Choroid plexus epithelial cell (primary cell): ENCODE results near the gene SNAP25.

Experiments used
- DNase-seq: peaks from one replicate; pipeline ENCODE4 v3.0.0-alpha.2; 2010; ENCODE audit warnings: low read depth
- H3K4me3 ChIP-seq: 2 replicates; pipeline ENCODE4 v1.5.1; 2011; ENCODE audit warnings: low read depth, mild to moderate bottlenecking, control low read depth, low read length, moderate library complexity
- TF ChIP-seq, protein P1 (sequence below): conservative IDR thresholded peaks from 2 replicates; pipeline ENCODE4 v1.5.1; 2011; ENCODE audit warnings: low read depth, mild to moderate bottlenecking, control low read depth, inconsistent platforms, low read length, moderate library complexity

SNAP25 gene

DNA sequence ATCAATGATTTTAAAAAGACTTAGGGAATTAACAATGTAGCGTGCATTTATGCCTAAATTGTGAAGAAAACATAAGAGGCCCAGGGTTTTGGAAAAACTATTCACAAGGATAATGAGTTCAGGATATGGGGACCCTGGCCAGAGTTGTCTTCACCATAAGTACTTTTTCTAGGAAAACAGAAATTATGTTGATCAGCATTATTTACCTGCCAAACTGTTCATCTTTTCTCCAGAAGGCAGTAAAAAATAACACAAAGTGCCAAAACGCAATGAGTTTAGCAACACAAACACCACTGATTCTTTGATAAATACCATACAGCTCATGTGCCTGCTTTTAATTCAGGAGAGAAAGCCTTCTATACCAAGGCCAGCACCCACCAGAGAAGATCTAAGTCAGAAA, 43.1 kb downstream of the SNAP25 start:
- H3K4me3 ChIP-seq, result no peak overlapping the region
- DNase-seq, result no peak
- TF ChIP-seq, protein P1, sequence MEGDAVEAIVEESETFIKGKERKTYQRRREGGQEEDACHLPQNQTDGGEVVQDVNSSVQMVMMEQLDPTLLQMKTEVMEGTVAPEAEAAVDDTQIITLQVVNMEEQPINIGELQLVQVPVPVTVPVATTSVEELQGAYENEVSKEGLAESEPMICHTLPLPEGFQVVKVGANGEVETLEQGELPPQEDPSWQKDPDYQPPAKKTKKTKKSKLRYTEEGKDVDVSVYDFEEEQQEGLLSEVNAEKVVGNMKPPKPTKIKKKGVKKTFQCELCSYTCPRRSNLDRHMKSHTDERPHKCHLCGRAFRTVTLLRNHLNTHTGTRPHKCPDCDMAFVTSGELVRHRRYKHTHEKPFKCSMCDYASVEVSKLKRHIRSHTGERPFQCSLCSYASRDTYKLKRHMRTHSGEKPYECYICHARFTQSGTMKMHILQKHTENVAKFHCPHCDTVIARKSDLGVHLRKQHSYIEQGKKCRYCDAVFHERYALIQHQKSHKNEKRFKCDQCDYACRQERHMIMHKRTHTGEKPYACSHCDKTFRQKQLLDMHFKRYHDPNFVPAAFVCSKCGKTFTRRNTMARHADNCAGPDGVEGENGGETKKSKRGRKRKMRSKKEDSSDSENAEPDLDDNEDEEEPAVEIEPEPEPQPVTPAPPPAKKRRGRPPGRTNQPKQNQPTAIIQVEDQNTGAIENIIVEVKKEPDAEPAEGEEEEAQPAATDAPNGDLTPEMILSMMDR, result no peak

DNA sequence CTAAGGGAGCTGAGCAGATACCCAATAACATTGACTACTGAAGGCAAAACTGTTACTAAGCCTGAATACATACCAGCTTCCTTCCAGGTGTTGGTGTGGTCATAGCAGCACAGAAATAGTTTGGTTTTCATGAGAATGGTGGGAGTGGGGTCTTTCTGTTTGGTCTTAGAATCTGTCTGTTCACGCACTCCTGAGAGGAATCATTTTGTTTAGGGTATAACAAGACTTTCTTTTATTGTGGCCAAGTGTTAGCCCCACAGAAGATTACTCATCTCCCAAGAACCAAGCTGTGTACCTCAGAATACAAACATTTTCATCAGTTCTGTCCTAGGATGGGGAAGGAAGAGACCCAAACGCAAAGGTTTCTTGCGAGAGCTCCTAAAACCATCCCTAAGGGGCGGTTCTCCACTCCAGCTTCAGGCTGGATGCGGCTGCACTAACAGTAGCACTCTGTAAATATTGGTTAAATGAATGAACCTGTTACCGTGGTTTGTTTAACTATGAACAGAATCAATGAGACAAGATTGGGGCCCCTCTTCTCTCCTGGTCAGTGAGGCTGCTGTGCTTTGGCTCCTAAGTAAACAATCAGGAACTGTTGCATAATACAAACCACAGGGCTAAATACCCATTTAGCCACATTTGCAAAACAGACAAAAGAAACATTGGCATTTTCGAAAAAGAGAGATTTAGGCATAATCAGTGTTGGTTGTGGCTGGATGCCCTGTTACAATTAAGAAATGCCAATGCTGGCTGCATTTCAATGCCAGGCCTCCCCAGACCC, 44.9 kb downstream of the SNAP25 start:
- peak; percentile 18 for DNase-seq
- no peak overlapping the region for H3K4me3 ChIP-seq
- TF ChIP-seq, protein P1, result no peak

DNA sequence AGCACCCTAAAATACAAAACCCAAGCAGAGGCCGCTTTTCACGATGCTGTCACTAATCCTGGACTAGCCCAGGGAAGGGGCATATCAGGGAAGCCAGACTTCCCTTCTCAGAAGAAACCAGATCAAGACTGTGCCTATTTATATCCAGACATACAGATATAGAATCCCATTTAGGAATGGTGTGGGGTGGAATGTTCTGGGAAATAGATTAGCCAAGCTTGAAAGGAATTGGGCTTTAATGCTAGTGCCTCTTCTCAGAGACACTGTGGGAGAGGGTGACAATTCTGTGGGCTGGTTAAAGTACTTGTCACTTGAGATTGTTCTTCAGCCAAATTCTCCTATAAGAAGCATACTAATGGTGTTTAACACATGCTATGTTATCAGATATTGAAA, 45.5 kb downstream of the SNAP25 start:
- no peak for DNase-seq
- H3K4me3 ChIP-seq, result no peak overlapping the region
- TF ChIP-seq, protein P1, result no peak

DNA sequence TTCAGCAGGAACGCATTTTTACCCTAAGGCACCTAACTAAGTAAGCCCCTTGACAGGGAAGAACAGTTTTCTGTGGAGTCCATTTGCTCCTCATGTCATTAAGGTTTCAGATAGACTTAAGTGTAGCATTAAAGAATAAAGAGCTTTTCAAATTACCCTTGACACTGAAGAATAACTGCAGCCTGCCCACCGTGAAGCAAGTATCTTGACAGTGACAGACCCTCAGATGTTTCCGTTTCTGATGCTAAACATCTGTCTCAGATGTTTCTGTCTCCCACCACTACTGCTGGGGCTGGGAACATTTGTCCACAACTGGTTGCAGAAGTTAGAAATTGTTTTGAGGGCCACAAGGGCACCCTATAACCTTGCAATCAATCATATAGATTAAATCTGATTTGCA, 50.0 kb downstream of the SNAP25 start:
- no peak overlapping the region for H3K4me3 ChIP-seq
- TF ChIP-seq, protein P1, result no peak
- no peak for DNase-seq

DNA sequence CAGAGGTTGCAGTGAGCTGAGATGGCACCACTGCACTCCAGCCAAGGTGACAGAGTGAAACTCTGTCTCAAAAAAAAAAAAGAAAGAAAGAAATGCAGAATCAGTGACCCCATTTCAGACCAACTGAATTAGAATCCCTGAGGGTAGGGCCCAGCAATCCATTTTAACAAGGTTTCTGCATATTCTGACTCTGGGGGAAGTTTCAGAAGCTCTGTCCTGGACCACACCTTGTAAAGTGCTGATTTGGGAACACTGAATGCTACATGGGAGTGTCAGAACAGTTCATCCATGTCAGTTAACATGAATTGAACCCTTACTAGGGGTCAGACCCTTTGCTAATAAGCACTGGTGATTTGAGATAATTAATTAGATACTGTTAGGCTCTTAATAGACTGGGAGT, 52.0 kb downstream of the SNAP25 start:
- TF ChIP-seq, protein P1, result no peak
- no peak for DNase-seq
- H3K4me3 ChIP-seq, result no peak overlapping the region

DNA sequence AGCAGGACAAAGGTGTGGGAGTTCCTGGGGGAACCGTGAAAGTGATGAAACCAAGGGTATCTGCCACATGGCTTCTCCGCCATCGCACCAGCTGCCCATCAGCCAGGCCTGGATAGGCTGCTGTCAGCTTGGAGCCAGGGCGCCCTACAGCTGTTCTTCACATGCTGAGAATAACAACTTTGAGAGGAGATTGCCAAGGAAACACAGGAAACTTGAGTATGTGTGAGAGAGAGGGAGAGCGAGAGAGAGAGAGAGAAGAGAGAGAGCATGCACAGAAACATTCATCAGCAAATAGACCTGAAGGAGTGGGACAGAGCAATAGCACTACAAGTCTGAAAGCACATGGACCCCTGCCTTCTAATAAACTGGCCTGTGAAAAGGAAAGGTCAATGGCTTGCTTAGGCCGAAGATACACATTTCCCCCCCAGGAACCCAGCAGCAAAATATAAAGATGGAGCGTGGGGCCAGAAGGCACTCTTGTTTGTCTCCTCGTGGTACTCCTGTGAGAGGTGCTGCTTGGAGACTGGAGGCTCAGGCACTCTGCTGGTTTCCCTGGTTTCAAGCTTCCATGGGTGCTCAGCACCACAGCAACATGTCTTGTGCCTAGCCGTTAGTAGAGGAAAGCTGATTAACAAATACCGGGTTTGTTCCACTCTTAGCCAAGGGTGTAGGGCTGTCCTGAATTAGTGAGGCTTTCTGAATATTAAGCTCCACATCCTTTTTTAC, 53.0 kb downstream of the SNAP25 start:
- TF ChIP-seq, protein P1, result no peak
- peak; percentile 77 for DNase-seq
- H3K4me3 ChIP-seq, result no peak overlapping the region
